ENCODE data around the gene LIF.

LIF gene

GRCh38 chr22:30245985-30246813 is at the start of gene LIF:
LIF (minus strand) TSS chr22:30246759; CDS start chr22:30246695, 64 bp downstream.
- DNase-seq (ENCODE audit: low spot score) (no peak), FAIRE-seq (no peak)

- FAIRE-seq (no peak), DNase-seq (ENCODE audit: low spot score) (no peak)
Measured at GRCh38 chr22:30296324-30296723, 49.8 kb upstream of the LIF start.

DNA sequence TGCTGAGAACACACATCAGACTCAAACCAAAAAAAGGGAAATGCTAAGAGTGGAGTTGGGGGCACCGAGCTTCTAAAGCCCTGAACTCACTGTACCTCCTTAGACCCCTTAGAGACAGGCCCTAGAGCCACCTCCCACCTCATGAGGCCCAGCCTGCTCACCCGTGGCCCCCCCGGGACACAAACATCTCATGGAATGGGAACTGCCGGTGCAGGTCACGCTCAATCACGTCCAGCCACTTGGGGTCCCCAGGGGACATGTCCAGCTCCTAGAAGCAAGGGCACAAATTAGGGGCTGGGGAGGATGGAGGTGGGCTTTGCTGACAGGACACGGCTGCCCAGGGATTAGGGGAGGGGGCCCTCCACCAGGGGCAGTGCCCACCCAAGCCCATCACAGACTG is 49.0 kb upstream of the LIF start:
- no peak for DNase-seq (ENCODE audit: low spot score)
- no peak for FAIRE-seq

DNA sequence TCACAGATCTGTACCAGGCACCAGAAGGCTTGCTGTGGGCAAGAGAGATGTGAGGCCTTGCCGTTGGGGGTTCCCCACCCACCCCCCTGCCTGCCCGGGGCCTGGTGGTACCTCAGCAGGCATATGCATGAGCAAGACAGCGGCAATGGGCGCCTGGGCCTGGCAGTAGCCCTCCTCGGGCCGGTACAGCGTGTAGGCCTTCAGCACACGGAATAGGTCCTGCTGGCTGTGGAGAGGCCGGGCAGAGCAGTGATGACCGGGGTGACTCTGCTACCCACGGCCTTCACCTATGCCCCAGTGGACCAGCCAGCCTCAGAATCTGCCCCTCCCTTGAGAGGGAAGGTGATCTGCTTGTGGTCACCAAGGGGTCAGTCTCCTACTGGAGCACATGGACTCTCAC is 48.3 kb upstream of the LIF start:
- no peak for FAIRE-seq
- DNase-seq (ENCODE audit: low spot score) = no peak

DNA sequence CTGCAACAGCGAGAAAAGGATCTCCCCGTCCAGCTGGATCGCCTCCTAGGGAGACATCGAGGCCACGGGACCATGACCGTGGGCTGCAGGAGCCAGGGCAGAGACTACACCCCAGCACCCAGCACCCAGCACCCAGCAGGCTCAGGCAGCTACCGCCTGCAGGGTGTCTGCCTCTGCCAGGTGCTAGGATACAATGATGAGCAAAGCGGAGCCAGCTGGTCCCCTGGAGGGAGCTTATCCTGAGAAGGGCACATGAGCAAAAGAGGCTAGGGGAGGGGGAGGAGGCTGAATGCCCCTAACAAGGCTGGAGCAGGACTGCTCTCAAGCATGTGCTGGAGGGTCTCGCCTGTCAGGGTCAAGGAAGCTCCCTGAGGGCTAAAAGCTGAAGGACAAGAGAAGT is 47.5 kb upstream of the LIF start:
- no peak for FAIRE-seq
- no peak for DNase-seq (ENCODE audit: low spot score)

DNA sequence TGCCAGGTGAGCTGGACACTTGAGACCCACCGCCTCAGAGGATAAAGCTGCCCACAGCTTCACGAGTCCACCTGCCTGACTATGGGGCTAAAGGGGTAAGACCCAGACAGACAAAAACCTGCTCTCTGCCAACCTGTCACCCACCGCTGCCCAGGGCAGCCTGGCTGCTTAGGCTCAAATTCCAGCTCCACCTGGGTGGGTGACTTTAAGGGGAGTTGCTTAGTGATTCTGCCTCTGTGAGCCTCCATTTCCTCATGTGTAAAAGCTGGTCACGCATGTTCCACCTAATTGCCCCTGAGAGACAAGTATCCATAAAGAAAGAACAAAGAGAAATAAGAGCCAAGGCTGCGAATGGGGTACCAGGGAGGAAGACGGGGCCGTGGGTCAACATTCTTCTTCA is 46.5 kb upstream of the LIF start:
- DNase-seq (ENCODE audit: low spot score) (no peak), FAIRE-seq (no peak)

- no peak for DNase-seq (ENCODE audit: low spot score)
- FAIRE-seq = no peak
Measured at GRCh38 chr22:30292069-30292970, 45.8 kb upstream of the LIF start.

DNA sequence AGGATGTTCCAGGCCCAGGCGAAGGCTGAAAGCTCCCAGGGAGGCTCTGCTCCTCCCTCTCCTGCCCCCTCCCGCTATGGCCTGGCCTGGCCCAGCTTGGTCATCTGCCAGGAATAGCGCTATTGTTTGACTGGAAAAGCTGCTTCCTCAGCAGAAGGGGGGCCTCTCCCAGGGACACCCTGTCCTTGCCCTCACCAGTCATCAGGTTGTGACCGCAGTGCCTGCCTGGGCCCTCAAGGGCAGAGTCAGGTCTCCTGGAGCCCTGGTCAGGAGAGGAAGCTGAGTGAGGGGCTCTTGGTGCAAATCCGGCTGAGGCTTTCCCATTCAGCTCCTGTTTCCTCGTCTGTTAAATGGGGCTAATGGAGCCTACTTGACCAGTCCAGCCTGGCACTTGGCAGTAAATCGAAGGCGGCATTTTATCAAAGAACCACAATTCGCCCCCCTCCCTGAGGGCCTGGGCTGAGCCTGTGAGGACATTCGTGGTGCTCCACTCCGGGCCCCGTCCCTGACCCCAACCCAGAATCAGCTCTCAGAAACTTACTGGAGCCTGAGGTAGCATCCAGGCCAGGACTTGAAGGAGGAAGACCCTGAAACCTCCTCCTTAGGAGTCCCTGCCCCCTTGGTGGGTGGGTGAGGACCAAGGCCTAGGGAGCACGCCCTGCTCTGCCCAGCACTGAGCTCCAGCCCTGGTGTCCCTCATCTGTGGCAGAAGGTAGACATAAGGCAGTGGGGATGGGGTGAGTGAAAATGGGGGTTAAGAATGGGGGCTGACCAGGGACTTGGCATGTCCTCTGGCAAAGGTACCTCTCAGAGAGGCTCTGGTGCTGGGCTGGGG is 44.7 kb upstream of the LIF start:
- DNase-seq (ENCODE audit: low spot score) = peak; percentile 65
- no peak for FAIRE-seq

DNA sequence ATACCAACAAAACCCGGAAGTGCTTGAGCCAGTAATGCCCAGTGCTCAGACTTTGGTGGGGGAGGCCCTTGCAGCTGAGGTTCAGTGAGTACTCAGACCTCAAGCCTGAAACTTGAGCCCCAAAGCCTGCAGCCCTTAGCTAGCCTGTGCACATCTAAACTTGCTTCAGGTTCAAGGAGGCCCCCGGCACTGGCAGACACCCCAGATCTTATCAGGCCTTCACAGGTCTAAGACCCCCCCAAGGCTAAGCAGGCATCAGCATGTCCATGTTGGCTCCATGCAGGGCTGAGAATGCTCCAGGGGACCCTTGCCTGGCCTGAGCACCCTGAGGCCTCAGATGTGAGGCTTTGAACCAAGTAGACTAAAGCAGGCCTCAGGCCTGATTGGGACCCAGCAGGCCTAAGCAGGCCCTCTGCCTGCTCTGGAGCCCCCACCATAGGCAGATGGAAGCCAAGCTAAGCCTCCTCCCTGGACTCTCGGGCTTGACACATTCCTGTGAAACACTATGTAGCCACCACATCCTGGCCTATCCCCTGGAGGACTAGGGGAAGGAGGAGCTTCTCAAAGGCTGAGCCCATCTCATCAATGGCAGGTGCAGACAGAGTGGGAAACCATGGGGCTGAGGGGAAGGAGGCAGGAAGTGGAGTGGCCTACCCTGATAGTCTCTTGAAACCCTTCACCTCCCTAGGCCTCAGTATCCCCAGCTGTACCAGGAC is 43.9 kb upstream of the LIF start:
- FAIRE-seq = no peak
- DNase-seq (ENCODE audit: low spot score) = peak; percentile 58

- no peak for DNase-seq (ENCODE audit: low spot score)
- FAIRE-seq = no peak
Measured at GRCh38 chr22:30289980-30290313, 43.4 kb upstream of the LIF start.

DNA sequence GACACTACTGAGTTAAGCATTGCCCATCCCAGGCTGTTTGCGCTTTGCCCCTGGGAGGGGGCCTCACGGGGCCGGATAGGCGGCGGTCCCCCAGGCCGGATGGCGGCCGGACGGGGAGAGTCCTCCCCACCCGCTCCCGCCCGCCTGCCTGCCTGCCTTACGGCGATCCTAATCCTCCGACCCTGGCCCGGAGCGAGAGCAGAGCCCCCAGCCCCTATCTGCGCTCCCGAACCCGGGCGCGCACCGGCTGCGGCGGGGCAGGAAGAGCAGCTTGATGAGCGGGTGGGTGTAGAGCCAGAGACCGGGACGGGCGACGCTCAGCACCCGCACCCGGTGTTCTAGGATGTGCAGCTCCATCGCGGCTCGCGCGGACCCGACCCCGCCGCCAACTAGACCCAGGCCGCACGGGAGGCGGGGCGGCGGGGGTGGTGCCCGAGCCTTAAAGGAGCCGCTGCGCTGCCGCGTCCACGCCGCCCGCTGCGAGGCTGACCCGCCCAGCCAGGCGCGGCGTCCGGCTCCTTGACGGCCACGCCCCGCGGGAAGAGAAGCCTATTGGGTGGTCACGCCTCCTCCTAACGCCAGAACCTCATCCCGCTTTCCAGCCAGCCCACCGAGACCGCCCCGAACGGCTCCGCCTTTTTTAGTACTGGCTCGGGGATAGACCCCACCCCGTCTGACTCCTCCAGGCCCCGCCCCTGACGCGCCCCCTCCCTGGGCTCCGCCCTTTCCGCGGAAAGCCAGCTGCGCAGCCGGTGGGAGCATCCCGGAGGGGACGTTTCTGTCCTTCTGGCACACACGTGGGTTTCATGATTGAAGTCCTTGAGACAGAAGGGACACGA is 42.8 kb upstream of the LIF start, which contains the start of gene CASTOR1:
Gene CASTOR1, minus strand, starts transcription at position 365 of the 839 bp plus-strand sequence. Its CDS starts 8 bp downstream, at position 357.
- FAIRE-seq = no peak
- peak; percentile 92 for DNase-seq (ENCODE audit: low spot score)

DNA sequence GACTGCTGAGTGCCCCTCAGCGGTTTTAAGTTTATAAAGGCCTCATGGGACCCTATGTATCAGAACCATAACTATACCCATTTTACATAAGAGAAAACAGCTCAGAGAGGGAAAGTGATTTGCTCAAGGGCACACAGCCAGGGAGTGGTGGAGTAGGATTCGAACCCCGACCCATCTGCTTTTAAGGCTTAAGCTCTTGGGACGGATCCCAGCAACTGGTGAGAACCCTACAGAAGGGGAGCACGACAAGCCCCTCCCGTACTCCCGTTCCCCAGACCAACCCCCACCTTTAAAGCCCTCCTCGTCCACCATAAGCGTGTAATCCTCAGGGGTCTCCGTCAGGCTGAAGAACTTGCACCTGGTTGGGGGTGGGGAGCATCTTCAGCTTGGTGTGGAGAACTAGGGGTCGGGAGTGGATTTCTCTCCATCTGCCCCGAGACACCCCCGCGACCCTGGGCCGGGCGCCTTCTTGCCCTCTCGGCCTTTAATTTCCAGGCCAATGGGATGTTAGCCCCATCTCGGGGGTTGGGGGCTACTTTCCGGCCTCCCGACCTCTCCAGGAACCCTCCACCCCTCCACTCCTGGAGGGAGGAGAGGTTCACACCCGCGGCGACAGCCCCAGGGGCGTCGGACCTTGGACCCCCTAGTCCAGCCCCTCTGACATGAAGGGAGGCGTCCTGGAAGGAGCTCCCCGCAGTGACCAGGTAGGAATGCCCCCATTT is 42.0 kb upstream of the LIF start:
- DNase-seq (ENCODE audit: low spot score) = no peak
- no peak for FAIRE-seq

DNA sequence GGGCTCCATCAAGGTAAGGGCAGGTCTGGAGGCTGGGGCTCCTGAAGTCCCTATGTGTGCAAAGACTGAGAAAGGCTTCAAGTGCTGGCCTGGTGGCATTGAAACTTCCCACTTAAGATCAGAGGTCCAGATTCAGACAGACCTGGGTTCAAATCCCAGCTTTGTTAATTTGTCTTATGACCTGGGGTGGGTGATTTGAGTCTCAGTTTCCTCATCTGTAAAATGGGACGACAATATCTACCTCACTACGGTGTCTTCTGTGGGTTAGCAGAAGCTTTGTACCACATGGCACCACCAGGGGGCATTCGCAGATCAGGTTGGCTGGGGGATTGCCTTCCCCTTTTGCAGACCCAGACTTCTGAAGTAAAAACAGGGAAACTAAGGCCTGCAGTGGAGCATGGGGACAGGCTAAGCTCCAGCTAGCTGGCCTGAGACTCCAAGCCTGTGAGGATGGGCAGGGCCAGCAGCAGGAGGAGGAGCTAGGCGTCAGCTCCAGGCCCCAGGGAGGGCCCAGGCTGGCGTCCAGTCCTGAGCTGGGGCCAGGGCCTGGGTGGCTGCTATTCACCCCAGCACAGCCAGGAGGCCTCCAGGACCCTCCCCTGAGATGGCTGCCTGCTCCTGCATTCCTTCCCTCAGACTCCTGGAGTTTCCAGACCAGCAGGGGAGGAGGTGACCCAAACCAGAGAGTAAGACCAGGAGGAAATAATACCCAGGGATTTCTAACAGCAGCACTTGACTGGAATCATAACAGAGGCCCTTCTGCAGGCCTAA is 41.3 kb upstream of the LIF start:
- FAIRE-seq = peak; percentile 90
- peak; percentile 95 for DNase-seq (ENCODE audit: low spot score)

DNA sequence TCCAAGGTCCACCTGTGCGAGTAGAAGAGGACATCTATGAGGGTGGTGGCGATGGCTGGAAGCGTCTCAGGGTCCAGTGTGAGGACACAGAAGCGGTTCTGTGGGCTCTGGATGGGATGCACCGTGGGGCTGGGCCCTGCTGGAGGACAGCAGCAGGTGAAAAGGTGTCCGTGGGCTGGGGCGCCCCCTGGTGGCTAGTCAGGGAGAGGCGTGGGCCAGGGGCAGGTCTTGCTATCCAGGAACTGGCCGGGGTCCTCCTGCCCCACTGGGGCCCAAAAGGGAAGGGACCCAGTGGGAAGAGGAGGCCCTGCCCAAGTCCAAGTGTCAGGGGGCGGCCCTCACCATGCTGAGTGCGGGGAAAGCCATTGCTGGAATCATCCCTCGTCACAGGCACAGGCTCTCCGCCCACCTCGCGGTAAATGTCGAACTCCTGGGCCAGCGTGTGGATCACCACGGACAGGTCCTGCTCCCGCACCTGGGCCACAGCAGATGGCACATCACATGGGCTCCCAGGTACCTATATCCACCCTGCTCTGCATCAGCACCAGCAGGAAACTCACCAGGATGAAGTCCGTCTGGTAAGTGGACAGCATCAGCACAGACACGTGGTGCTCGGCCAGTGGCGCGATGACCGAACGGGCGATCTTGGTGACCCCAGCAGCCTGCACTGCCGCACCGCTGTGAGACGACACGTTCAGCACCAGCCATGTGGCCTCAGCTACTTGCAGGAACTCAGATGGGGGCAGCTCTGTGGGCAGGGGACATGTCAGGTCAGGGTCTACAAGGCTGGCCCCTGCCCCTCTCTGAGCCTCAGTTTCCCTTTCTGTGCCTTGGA is 40.5 kb upstream of the LIF start:
- FAIRE-seq (no peak), DNase-seq (ENCODE audit: low spot score) (peak; percentile 33)

GRCh38 chr22:30286331-30286730 is 39.8 kb upstream of the LIF start:
- DNase-seq (ENCODE audit: low spot score) (no peak), FAIRE-seq (no peak)

- no peak for FAIRE-seq
- no peak for DNase-seq (ENCODE audit: low spot score)
Measured at GRCh38 chr22:30285846-30286200, 39.3 kb upstream of the LIF start.

DNA sequence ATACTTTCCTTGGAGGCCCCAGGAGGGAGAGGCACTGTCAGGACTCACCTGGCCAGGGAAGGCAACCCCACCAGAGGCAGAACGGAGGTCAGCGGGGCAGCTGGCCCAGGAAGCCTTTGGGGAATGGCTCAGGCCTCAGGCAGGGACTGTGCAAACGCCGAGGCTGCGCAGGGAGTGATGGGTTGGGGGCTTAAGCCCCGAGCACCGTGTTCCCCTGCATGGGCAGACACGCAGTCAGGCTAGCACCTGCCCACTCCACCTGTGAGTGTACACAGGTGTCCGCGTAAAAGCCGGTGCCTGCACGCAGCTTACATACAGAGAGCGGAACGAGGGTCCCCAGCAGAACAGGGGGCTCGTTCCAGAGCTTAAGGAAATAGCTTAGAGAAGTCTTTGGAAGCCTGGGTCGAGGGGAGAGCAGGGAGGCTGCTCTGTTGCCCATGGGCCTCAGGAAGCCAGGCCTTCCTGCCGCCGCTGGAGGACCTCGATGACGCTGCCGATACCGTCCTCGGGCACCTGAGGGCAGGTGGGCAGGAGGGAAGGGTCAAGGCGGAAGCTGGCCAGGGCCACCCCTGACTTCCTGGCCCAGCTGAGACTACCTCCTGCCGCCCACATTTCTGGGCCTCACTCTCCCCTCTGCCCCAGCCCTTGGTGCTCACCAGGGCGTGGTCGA is 38.8 kb upstream of the LIF start:
- DNase-seq (ENCODE audit: low spot score) = no peak

More for the DNA sequence above, 38.8 kb upstream of the LIF start:
- no peak for FAIRE-seq
